EH (cell line): ENCODE data around the gene MDH1B.

ENCODE experiments used
- DNase-seq: peaks from one replicate; pipeline ENCODE4 v3.0.0-alpha.2; 2015; ENCODE audit warnings: low read depth

MDH1B gene

GRCh38 chr2:206693399-206694137 lies 71.6 kb downstream of the MDH1B start:
- DNase-seq: peak; percentile 62

DNA sequence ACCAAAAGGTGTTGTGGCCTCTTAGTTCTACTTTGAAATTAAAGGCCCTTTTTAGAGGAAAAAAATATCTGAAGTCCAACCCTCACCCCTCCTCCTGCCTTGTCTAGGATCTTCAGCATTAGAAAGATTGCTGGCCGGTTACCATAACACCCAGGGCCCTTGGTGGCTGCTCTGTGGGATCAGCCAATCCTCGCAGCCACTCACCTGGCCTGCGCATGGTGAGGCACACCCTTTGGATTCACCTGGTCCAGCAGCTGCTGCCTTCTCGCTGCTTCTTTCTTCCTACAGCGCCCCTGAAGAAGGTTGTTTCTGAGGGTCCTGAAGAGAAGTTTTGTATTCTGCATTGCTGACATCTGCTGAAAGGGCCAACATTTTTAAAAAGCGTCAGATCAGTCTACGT lies 72.2 kb downstream of the MDH1B start:
- no peak for DNase-seq

GRCh38 chr2:206688990-206689389 lies 76.1 kb downstream of the MDH1B start:
- no peak for DNase-seq

- no peak for DNase-seq
These were observed 76.7 kb downstream of the MDH1B start for GRCh38 chr2:206688453-206688852.
